OCI-LY3 (cell line): ENCODE results near the gene RHOBTB3.

Source experiments
- CTCF ChIP-seq: fragments of 200-600, 300-600 bp; sonication (generic); IDR thresholded peaks from 2 replicates; pipeline ENCODE4 v1.5.1; 2014; ENCODE audit warnings: antibody characterized with exemption, low read length, low read depth
- EZH2phosphoT487 ChIP-seq: fragments of 200-600 bp; shearing (Covaris generic); IDR thresholded peaks from 2 replicates; pipeline ENCODE4 v1.6.1; 2018; ENCODE audit warnings: antibody characterized with exemption, mixed run types, low read depth

- TF ChIP-seq CTCF (no peak), EZH2phosphoT487 (no peak)
These were observed 31.5 kb downstream of the RHOBTB3 start for GRCh38 chr5:95762652-95763041.
